Cardiac muscle cell (in vitro differentiated cells and primary cell): ENCODE measurements around the gene ZNF274. TPM values are rescaled to one million over a fixed set of nuclear protein-coding genes. Genes with fewer than 3 reads are reported as not detected.

Source experiments
- DNase-seq, 2 donors: peaks; one replicate each; pipeline versions ENCODE4 v3.0.0 to v3.0.0-alpha.2; 2010 to 2017; ENCODE audit warnings: low read depth in 1 of 2, low spot score in 1 of 2
- H3K27ac ChIP-seq: fragments of 200-600 bp; sonication (generic); 2 replicates; pipeline ENCODE4 v1.5.1; 2016
- H3K27me3 ChIP-seq: fragments of 200-600 bp; sonication (generic); 2 replicates; pipeline ENCODE4 v1.6.0; 2016; ENCODE audit warnings: control low read depth
- H3K36me3 ChIP-seq: fragments of 200-600 bp; sonication (generic); 2 replicates; pipeline ENCODE4 v1.5.1; 2016; ENCODE audit warnings: control low read depth
- H3K4me1 ChIP-seq: fragments of 200-600 bp; sonication (generic); 2 replicates; pipeline ENCODE4 v1.8.1; 2017; ENCODE audit warnings: low read depth, mild to moderate bottlenecking, mixed run types
- H3K4me3 ChIP-seq: fragments of 200-600 bp; sonication (generic); 2 replicates; pipeline ENCODE4 v1.5.1; 2016; ENCODE audit warnings: mild to moderate bottlenecking
- H3K9me3 ChIP-seq: fragments of 200-600 bp; sonication (generic); 2 replicates; pipeline ENCODE4 v1.5.1; 2017; ENCODE audit warnings: low read depth, mild to moderate bottlenecking, control low read depth
- polyA plus RNA-seq: library from polyadenylated mRNA; unstranded; fragments of >200 nt; fragmentation: Nextera tagmentation; extraction: Ambion mirVana; gene quantifications from 2 replicates; pipeline ENCODE4 v1.2.1, GENCODE V29; 2016
- total RNA-seq: library from RNA; depleted of rRNA; stranded (reverse); fragments of >200 nt; gene quantifications from 2 replicates; pipeline ENCODE4 v1.2.3, GENCODE V29; 2016
- TF ChIP-seq, protein P1 (sequence below): IDR thresholded peaks from 2 replicates; pipeline ENCODE4 v1.5.1; 2012; ENCODE audit warnings: low read depth, mild to moderate bottlenecking, low read length

The ZNF274 gene
- total and polyA plus RNA-seq, 2 experiments from 2014 or later = 42.8 to 50.1 TPM

DNA sequence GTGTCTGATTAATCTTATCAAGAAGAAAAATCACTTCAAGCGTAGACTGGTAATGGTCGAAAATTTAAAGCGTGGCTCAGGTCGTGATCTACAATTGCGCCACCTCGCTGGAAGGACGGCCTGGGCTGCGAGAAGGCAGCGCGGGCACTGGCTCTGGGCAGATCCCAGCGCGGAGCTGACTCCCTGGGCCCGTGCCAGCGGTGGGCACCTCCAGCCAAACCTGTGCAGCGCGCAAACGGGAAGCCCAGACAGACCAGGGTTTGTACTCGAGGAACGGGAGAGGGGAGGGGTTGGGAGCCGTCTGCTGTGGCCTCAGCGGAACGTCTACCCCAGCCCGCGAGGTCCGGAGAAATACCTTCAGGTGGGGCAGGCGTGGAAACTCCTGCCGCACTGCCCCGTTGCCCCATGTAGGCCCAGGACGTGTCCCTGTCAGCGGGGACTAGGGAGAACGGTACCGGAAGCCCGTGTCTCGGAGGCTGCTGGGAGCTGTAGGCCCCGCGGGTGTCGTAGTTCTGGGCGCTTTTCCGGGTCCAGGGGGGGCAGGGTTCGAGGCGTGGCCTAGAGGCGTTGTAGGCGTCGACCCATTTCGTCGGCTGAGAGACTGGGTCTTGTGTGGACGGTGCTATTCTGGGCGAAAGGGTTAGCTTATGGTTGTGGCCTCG is 21.1 kb downstream of the ZNF274 start:
- H3K4me1 ChIP-seq = no peaks in the 10 kb centered on the region
- DNase-seq = peak; percentile 5 to 66
- TF ChIP-seq, protein P1, sequence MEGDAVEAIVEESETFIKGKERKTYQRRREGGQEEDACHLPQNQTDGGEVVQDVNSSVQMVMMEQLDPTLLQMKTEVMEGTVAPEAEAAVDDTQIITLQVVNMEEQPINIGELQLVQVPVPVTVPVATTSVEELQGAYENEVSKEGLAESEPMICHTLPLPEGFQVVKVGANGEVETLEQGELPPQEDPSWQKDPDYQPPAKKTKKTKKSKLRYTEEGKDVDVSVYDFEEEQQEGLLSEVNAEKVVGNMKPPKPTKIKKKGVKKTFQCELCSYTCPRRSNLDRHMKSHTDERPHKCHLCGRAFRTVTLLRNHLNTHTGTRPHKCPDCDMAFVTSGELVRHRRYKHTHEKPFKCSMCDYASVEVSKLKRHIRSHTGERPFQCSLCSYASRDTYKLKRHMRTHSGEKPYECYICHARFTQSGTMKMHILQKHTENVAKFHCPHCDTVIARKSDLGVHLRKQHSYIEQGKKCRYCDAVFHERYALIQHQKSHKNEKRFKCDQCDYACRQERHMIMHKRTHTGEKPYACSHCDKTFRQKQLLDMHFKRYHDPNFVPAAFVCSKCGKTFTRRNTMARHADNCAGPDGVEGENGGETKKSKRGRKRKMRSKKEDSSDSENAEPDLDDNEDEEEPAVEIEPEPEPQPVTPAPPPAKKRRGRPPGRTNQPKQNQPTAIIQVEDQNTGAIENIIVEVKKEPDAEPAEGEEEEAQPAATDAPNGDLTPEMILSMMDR = no peak
- peak overlapping the region; percentile 13 for H3K4me3 ChIP-seq
- H3K36me3 ChIP-seq = peaks cover 15% of the 10 kb centered on the region
- no peaks in the 10 kb centered on the region for H3K27me3 ChIP-seq
- peaks cover 12% of the 10 kb centered on the region for H3K9me3 ChIP-seq
- no peak overlapping the region for H3K27ac ChIP-seq

DNA sequence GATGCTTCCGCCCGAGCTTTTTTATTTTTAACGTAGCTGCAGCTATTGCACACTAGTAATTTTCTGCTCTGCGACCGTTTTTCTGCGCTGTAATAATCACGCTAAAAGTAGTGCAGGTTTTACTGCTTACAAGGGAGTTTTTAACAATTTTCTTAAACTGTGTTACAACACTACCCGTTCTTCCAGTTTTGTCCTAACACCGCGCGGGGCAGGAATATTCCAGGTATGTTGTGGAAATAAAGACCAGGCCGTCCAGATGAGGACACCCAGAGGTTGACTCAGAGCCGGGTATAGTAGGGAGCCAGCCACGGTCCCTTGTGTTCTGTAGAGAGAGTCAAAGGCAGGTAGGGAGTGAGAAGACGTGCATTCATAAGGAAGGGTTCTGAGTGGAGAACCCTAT is 21.7 kb downstream of the ZNF274 start:
- no peaks in the 10 kb centered on the region for H3K27me3 ChIP-seq
- H3K27ac ChIP-seq = no peak overlapping the region
- H3K36me3 ChIP-seq = peaks cover 15% of the 10 kb centered on the region
- H3K9me3 ChIP-seq = peaks cover 9% of the 10 kb centered on the region
- no peak for DNase-seq
- peak overlapping the region; percentile 13 for H3K4me3 ChIP-seq
- TF ChIP-seq, protein P1 = no peak
- H3K4me1 ChIP-seq = no peaks in the 10 kb centered on the region

DNA sequence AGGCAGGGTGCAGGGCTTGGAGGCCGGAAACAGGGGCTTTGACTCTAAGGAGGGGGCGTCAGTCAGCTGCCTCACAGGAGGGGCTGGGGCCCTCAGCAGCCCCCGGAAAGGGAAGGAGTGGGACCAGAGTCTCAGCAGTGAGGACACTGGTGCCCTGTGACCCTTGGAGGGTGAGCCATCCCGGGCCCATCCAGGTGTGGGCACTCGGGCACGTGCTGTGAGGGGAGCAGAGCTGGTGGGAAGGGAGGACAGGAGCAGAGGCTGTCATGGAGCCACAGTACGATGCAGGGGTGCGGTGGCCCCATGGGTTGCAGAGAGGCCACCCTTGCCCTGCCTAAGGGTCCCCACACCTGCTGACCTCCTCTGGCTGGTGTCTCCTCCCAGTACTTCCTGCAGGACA is 26.7 kb downstream of the ZNF274 start:
- no peaks in the 10 kb centered on the region for H3K27me3 ChIP-seq
- no peak overlapping the region for H3K4me3 ChIP-seq
- TF ChIP-seq, protein P1 = no peak
- peaks cover 46% of the 10 kb centered on the region for H3K36me3 ChIP-seq
- peaks cover 4% of the 10 kb centered on the region for H3K9me3 ChIP-seq
- no peak overlapping the region for H3K27ac ChIP-seq
- H3K4me1 ChIP-seq = no peaks in the 10 kb centered on the region
- DNase-seq = no peak

DNA sequence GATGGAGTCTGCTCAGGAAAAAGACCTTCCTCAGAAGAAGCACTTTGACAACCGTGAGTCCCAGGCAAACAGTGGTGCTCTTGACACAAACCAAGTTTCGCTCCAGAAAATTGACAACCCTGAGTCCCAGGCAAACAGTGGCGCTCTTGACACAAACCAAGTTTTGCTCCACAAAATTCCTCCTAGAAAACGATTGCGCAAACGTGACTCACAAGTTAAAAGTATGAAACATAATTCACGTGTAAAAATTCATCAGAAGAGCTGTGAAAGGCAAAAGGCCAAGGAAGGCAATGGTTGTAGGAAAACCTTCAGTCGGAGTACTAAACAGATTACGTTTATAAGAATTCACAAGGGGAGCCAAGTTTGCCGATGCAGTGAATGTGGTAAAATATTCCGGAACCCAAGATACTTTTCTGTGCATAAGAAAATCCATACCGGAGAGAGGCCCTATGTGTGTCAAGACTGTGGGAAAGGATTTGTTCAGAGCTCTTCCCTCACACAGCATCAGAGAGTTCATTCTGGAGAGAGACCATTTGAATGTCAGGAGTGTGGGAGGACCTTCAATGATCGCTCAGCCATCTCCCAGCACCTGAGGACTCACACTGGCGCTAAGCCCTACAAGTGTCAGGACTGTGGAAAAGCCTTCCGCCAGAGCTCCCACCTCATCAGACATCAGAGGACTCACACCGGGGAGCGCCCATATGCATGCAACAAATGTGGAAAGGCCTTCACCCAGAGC is 29.6 kb downstream of the ZNF274 start:
- H3K4me1 ChIP-seq = no peaks in the 10 kb centered on the region
- H3K9me3 ChIP-seq = peaks cover 4% of the 10 kb centered on the region
- no peak overlapping the region for H3K27ac ChIP-seq
- TF ChIP-seq, protein P1 = no peak
- H3K36me3 ChIP-seq = peaks cover 35% of the 10 kb centered on the region
- H3K27me3 ChIP-seq = no peaks in the 10 kb centered on the region
- DNase-seq = no peak
- H3K4me3 ChIP-seq = no peak overlapping the region

DNA sequence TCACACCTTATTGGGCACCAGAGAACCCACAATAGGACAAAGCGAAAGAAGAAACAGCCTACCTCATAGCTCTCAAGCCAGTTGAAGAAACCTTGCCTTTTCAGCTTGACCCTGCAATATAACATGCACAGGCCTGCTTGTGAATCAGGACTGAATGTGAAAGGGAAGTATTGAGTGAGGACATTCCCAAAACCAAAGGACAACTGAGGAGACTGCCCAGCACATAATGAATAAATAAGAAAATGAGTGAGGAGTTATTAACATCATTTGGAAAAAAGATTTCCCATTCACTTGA is 30.2 kb downstream of the ZNF274 start:
- no peaks in the 10 kb centered on the region for H3K27me3 ChIP-seq
- H3K27ac ChIP-seq = no peak overlapping the region
- peaks cover 35% of the 10 kb centered on the region for H3K36me3 ChIP-seq
- no peaks in the 10 kb centered on the region for H3K4me1 ChIP-seq
- DNase-seq = no peak
- H3K9me3 ChIP-seq = peaks cover 4% of the 10 kb centered on the region
- TF ChIP-seq, protein P1 = no peak
- H3K4me3 ChIP-seq = no peak overlapping the region
